Middle frontal gyrus (tissue), 1 donor: ENCODE measurements around the gene MAPK1IP1L.

Experiments used
- DNase-seq: peaks from one replicate; pipeline ENCODE4 v3.0.0-alpha.2; 2015; ENCODE audit warnings: low spot score; ENCODE audit errors: extremely low spot score

MAPK1IP1L gene

GRCh38 chr14:55094292-55095157 lies 43.1 kb downstream of the MAPK1IP1L start:
- DNase-seq = no peak

GRCh38 chr14:55097881-55098560 lies 46.6 kb downstream of the MAPK1IP1L start:
- no peak for DNase-seq

- DNase-seq = no peak
Observed at GRCh38 chr14:55098561-55098898, 47.1 kb downstream of the MAPK1IP1L start.

- no peak for DNase-seq
Observed at GRCh38 chr14:55099756-55100155, 48.3 kb downstream of the MAPK1IP1L start.

GRCh38 chr14:55101698-55102097 lies 50.3 kb downstream of the MAPK1IP1L start:
- DNase-seq = no peak

GRCh38 chr14:55102141-55102621 lies 50.7 kb downstream of the MAPK1IP1L start:
- peak; percentile 55 for DNase-seq

GRCh38 chr14:55103005-55103640 lies 51.7 kb downstream of the MAPK1IP1L start:
- DNase-seq = no peak

GRCh38 chr14:55103971-55104954 lies 52.8 kb downstream of the MAPK1IP1L start:
- DNase-seq = no peak

GRCh38 chr14:55105991-55106390 lies 54.5 kb downstream of the MAPK1IP1L start:
- DNase-seq = no peak

- DNase-seq = no peak
Observed at GRCh38 chr14:55107766-55108554, 56.5 kb downstream of the MAPK1IP1L start.

- no peak for DNase-seq
Observed at GRCh38 chr14:55109836-55110235, 58.4 kb downstream of the MAPK1IP1L start.

GRCh38 chr14:55111122-55111708 lies 59.8 kb downstream of the MAPK1IP1L start:
- no peak for DNase-seq

GRCh38 chr14:55114720-55115119 lies 63.3 kb downstream of the MAPK1IP1L start:
- no peak for DNase-seq

GRCh38 chr14:55115460-55115859 lies 64.0 kb downstream of the MAPK1IP1L start:
- no peak for DNase-seq

- no peak for DNase-seq
Observed at GRCh38 chr14:55115861-55116245, 64.4 kb downstream of the MAPK1IP1L start.

GRCh38 chr14:55116246-55117030 lies 65.0 kb downstream of the MAPK1IP1L start:
- DNase-seq = no peak

- DNase-seq = no peak
Observed at GRCh38 chr14:55117803-55118441, 66.5 kb downstream of the MAPK1IP1L start.

GRCh38 chr14:55118761-55119160 lies 67.3 kb downstream of the MAPK1IP1L start:
- no peak for DNase-seq
